ENCODE results near the gene ENOSF1.

Gene ENOSF1

DNA sequence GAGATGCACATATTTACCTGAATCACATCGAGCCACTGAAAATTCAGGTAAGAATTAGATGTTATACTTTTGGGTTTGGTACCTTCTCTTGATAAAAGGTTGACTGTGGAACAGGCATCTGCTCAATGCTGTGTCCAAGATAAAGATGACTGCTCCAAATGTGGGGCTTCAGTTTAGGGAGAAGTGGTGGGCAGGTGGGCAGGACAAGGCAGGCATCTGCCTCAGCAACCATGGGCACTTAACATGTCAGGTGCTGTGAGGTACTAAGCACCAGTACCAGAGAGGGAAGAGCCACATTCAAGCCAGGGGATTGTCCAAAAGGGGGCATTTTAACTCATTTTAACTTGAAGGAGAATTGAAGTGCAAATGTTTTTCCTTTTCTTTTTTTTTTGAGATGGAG is 41.0 kb downstream of the ENOSF1 start:
- no peak for FAIRE-seq

DNA sequence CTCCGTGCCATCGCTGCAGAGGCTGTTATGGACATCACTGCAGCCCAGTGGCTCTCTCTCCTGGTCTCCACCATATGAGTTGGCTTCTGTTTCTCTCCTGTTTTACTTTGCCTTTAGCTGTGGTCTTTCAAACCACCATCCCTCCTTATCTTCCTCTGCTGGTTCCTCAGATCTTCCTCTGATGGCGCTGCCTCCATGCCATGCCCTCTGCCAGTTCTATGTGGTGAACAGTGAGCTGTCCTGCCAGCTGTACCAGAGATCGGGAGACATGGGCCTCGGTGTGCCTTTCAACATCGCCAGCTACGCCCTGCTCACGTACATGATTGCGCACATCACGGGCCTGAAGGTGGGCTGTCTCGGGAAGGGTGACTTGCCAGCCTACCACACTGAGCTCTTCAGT is 41.9 kb downstream of the ENOSF1 start:
- no peak for FAIRE-seq

DNA sequence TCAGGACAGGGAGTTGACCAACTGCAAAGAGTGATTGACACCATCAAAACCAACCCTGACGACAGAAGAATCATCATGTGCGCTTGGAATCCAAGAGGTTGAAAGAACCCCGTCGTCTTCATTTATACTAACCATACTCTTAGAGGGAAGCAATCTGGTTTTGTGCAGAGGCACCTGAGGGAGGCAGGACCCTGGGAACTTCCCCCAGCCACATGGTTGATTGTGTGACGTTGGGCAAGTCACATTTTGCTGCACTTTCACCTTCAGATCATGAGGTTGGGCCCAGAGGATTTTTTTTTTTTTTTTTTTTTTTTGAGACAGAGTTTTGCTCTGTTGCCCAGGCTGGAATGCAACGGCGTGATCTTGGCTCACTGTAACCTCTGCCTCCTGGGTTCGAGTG is 43.4 kb downstream of the ENOSF1 start:
- FAIRE-seq: no peak

DNA sequence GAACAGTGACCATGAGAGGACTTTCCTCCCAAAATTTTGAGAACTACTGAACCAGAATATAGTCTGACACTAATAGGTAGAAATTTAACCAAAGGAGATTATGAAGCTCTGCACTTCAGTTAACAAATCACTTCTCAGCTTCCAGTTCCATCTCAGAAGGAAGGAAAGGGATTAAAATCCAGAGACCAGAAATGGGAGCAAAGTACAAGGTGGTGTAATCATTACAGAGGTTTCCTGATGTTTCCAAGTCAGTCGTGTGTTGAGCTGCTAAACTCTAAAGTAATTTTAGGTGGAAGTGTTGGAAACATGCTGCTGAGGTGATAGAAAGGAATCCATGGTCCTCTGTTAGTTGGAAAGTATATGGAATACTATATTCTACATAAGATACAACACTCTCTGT is 44.2 kb downstream of the ENOSF1 start:
- FAIRE-seq: no peak

DNA sequence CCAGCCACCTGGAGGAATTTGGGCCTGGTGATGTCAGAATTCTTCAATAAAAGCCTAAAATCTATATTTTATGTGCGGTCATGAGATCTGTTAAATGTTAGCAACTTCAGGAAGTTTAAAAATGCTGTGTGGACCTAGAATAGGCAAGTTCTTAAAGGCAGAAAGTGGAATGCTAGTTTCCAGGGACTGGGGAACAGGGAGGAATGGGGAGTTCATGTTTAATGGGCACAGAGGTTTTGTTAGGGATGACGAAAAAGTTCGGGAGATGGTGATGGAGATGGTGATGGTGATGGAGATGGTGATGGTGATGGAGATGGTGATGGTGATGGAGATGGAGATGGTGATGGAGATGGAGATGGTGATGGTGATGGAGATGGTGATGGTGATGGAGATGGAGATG is 45.8 kb downstream of the ENOSF1 start:
- no peak for FAIRE-seq

DNA sequence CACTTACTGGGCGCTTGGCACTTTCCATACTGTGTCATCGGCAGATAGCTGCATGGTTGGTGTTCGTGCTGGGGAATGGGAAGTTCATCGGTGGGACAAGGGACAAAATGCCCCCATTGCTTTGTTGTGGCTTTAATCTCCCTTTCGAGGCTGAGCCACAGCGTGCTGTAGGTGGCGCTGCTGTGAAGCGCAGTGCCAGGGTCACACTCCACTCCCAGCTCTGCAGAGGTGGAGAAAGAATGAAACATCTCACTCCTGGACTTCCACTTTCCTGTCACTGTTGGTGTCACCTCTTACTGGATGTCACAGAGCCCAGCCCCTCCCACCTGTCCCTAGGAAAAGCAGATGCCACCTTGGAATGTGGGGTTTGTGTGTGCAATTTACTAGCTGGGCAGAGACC is 46.3 kb downstream of the ENOSF1 start:
- no peak for FAIRE-seq

DNA sequence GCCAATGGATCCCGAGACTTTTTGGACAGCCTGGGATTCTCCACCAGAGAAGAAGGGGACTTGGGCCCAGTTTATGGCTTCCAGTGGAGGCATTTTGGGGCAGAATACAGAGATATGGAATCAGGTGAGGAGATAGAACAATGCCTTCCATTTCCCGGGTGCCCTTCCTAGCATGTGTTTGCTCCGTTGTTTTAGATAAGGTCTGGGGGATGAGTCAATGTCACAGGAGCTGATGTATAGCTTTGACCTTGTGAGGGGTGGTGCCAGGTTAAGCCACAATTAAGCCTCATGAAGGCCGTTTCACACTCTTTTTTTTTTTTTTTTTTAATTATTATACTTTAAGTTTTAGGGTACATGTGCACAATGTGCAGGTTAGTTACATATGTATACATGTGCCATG is 50.2 kb downstream of the ENOSF1 start:
- FAIRE-seq: no peak

DNA sequence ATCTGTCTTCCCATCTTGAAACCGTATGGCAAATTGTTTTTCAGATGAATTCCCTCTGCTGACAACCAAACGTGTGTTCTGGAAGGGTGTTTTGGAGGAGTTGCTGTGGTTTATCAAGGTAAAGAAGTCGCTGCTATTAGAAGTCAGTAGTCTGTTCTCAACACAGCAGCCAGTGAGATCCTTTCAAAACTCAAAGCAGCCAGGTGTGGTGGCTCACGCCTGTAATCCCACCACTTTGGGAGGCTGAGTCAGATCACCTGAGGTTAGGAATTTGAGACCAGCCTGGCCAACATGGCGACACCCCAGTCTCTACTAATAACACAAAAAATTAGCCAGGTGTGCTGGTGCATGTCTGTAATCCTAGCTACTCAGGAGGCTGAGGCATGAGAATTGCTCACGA is 52.8 kb downstream of the ENOSF1 start:
- FAIRE-seq: no peak

DNA sequence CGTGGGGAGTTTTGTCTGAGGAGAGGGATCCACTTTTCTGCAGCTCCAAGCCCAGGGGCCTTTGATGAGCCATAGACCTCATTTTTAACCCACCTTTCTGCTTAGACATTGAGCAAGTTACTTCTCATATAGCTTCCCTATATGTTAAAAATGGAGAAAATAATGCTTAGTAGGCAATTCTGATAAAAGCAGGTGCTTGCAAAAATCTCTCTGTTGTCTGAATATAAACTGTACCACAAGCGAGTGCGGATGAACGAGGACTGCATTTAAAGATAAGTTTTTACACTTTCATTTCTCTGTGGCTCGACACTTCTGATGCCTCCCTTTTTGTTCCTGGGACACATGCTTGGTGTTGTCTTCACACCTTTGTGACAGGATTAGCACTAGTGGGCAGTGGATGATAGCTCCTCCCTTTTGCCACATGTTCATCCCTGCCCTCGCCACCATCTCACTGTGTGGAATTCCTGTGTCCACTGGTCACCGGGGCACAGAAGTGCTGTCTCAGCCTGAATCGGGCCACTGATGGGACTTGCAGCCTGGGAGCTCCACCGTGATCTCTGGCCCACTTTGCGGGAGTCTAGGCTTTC is 53.4 kb downstream of the ENOSF1 start:
- no peak for FAIRE-seq

DNA sequence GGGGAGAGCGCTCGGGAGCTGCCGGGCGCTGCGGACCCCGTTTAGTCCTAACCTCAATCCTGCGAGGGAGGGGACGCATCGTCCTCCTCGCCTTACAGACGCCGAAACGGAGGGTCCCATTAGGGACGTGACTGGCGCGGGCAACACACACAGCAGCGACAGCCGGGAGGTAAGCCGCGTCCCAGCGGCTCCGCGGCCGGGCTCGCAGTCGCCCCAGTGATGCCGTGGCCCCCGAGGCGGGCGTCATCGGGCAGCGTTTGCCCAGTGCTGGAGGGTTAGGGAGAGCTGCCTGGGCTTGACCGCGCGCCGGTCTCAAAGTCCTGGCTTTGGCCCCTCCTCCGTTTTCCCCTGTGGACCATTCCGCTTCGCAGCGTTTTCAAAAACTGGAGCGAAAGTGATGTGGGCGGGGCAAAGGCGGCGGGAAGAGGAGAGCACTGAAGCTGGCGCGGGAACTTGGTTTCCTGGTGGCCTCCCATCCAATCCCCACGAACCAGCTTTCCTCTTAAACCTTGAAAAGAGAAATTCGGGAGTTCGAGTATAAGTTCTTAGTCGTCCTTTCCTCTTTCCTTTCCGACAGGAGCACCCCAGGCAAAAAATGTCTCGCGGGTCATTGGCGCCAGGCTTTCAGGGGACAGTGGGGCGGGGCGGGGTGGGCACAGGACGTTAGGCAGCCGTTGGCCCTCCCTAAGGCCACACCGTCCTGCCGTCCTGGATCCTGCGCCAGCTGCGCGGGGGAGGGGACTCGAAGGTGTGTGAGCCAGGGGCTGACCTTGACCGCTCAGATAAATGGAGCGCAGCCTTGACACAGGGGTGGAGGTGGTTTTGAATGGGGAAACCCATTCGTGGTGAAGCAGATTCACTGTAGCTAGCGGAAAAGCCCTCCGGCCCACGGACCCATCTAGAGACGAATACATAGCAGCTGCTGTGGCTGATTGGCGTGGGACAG is 54.2 kb downstream of the ENOSF1 start:
- no peak for FAIRE-seq

DNA sequence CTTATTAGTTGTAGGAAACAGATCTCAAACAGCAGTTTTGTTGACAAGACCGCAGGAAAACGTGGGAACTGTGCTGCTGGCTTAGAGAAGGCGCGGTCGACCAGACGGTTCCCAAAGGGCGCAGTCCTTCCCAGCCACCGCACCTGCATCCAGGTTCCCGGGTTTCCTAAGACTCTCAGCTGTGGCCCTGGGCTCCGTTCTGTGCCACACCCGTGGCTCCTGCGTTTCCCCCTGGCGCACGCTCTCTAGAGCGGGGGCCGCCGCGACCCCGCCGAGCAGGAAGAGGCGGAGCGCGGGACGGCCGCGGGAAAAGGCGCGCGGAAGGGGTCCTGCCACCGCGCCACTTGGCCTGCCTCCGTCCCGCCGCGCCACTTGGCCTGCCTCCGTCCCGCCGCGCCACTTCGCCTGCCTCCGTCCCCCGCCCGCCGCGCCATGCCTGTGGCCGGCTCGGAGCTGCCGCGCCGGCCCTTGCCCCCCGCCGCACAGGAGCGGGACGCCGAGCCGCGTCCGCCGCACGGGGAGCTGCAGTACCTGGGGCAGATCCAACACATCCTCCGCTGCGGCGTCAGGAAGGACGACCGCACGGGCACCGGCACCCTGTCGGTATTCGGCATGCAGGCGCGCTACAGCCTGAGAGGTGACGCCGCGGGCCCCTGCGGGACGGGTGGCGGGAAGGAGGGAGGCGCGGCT is 55.0 kb downstream of the ENOSF1 start, which contains the start of gene TYMS:
TYMS (plus strand) TSS at position 343 of the 690 bp plus-strand sequence; CDS start at position 433, 90 bp downstream.
- no peak for FAIRE-seq

DNA sequence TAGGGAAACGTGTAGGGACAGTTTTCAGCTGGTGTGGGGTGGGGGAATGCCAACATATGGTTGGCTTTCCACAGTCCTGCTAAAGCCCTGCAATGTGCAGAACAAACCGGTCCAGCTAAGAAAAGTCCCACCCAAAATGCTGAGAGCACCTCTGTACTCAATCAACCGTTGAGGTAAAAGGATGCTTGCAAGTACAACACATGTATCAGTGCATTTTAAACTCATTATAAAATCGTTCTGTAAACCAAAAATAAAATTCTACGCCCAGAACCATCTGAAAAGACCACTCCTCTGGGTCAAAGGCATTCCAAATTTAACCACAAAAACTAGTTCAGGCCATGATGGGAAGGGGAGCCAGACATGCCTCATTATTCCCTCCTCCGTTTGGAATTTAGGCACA is 57.0 kb downstream of the ENOSF1 start:
- FAIRE-seq: no peak

DNA sequence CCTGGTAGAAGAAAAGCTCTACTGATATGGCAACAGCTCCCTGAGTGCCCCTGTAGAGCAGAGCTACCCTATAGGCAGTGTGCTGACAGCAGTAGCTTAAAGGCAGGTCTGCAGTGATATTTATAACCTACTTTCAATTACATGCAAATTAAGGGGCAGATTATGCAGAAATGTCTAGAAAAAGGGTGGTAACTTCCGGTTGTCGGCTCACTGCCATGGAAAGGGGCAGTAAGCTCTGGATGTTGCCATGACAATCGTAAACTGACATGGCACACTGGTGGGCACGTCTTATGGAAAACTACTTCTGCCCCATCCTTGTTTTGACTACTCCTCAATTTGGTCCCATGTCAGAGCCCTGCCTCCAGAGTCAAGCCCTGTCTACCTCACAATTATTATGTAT is 57.8 kb downstream of the ENOSF1 start:
- no peak for FAIRE-seq

DNA sequence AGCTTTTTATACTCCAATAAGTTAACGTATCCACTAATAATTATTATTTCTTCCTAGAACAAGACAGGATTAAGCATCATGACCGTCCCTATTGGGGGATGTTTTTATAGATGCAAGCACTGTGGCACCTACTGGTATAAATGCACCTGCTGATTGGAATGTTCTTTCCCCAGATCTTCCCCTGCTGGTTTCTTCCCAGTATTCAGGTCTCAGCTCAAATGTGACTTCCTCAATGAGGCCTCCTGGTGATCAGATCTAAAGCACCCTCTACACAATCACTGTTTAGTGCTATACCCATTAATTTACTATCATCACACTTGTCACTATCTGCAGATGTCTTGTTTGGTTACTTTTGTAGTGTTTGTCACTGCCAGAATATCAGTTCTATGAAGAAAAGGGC is 58.9 kb downstream of the ENOSF1 start:
- FAIRE-seq: no peak

DNA sequence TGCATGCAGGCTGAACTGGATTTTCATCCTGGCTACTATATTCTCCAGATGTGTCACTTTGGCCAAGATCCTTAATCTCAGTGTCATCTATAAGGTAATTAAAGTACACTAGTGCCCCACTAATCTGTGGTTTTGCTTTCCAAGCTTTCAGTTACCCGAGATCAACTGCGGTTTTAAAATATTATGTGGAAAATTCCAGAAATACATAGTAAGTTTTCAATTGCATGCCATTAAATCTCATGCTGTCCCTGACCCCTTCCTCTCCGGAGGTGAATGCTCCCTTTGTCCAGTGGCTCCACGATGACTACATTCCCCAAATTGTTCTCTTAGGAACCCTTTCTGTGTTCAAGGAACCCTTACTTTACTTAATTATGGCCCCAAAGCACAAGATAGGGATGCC is 60.3 kb downstream of the ENOSF1 start:
- no peak for FAIRE-seq

DNA sequence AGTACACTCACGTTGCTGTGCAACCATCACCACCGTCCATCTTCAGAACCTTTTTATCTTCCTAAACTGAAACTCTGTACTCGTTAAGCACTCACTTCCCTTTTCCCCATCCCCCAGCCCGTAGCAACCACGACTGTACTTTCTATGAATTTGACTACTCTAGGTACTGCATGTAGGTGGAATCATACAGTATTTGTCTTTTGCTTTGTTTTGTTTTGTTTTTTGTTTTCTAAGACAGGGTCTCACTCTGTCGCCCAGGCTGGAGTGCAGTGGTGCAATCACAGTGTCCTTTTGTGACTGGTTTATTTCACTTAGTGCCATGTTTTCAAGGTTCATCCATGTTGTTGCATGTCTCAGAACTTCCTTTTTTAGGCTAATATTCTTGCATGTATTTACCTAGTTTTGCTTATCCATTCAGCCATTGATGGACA is 62.0 kb downstream of the ENOSF1 start:
- no peak for FAIRE-seq

DNA sequence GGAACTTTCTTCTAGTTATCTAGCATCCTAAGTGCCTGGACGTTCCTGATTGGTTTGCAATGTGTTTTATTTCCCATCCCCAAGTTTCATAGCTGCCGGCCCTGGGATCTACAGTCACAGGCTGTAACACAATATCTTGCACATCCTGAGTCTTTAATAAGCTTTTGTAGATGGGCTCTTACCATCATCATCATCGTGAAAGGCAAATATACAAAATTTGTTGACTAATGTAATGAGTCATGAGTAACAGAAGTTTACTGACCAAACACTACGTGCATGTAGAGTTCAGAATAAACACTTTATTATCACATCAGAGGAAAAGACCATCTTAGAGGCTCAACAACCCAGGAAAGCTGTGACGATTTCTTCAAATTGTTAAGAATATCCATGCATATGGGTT is 63.1 kb downstream of the ENOSF1 start:
- no peak for FAIRE-seq

DNA sequence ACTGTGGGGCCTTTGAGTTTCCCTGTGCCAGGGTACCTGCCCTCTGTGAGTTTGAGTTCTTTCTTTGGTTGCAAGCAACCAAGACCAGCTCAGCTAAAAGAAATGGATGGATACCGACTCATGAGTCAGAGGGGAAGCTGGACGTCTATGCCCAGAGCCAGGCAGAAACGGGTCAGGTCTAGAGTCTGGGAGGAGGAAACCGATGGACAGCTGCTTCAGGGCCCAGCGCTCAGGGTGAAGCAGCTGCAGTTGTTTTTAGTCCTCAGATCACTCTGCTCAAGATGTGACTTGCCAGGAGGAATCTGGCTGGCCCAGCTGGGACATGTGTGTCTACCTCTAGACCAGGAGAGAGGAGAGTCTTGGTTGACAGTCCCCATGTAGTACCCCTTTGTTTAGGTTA is 65.1 kb downstream of the ENOSF1 start:
- no peak for FAIRE-seq

DNA sequence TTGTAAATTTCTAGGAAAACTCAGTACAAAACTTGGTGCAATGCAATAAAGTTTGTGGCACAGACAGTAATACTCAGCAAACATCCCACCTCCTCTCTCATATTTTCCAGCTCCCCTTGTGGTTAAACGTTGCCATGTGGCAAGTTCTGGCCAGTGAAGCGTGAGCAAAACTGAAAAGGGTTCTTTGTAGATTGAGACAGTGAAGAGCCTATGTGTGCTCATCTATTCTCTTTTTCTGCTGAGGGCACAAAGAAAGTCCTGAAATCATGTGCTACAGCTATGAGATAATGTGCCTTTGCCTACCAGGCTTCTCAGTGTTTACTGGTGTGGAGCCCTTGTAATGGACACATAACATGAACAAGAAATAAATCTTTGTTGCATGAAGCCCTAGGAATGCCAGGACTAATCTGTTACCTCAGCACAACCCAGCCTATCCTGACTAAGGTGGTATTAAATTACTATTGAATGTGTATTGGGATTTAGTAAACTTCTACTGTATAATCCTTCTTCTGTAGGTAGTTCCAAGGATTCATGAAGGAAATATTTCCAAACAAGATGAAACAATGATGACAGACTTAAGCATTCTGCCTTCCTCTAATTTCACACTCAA is 67.9 kb downstream of the ENOSF1 start:
- FAIRE-seq: no peak

DNA sequence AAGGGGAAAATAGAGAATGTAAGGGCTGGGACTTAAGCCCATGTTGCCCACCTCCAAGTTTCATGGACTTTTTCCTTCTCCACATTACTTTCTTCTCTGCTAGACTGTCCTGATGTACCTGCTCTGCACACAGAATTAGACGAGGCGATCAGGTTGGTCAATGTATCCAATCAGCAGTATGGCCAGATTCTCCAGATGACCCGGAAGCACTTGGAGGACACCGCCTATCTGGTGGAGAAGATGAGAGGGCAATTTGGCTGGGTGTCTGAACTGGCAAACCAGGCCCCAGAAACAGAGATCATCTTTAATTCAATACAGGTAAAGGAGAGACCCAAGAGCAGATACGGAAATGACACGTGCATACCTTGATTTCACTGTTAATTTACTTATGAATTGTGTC is 71.2 kb downstream of the ENOSF1 start:
- no peak for FAIRE-seq

DNA sequence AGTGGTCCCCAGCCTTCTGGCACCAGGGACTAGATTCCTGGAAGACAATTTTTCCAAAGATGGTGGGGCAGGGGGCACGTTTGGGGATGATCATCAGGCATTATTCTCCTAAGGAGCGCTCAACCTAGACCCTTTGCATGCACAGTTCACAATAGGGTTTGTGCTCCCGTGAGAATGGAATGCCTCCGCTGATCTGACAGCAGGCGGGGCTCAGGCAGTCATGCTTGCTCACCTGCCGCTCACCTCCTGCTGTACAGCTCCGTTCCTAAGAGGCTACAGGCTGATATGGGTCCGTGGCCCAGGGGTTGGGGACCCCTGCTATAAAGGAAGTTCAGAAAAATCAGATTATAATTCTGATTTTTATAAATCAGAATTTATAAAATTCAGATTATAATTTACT is 77.3 kb downstream of the ENOSF1 start:
- FAIRE-seq: no peak

DNA sequence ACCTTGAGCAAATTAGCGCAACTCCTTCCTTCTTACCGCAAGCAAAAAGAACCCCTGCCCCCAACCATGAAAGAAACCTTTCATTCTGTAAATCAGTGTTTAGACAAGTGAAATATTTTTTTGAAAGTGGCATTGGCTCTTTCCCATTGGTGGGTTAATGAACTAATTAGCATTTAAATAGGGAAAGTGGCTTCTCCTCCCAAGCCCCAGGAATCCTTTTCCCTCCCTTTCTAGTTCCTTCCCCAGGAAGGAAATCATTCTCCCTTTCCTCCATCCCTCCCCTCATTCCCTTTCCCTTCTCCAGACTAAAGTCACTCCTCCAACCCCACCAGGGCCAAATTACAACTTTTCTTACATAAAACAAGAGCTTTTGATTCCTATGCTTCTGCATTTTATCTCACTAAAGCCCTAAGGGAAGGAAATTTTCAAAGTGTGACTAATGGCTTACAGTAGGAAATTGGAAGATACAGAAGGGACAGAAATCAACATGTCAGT is 77.8 kb downstream of the ENOSF1 start:
- no peak for FAIRE-seq

DNA sequence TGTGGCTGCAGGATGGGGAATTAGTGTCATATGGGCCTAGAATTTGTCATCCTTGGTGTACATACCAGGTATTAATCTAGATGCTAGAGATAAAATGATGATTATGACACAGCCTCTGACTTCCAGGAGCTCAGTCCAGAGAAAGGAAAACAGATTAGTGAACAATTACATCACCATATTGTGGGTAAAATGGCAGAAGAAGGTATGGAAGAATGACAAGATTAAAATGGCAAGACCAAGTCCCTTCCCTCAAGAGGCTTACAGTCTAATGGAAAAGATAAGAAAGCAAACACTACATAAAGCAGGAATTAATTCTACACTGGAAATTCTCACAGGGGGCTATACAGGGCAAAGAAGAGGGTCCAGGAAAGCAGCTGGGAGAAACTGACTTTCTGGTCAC is 80.9 kb downstream of the ENOSF1 start:
- no peak for FAIRE-seq
